IPS-15b (cell line): Measurements from ENCODE around the gene OSBPL10.

Experiments used
- H3K27me3 ChIP-seq: one replicate; pipeline ENCODE4 v1.6.1; 2013; ENCODE audit warnings: low read length; ENCODE audit not compliant: control insufficient read depth, insufficient read depth
- H3K36me3 ChIP-seq: one replicate; pipeline ENCODE4 v1.6.1; 2013; ENCODE audit warnings: low read length; ENCODE audit not compliant: control insufficient read depth, insufficient read depth
- H3K4me1 ChIP-seq: one replicate; pipeline ENCODE4 v1.6.1; 2013; ENCODE audit warnings: mild to moderate bottlenecking, low read length; ENCODE audit not compliant: control insufficient read depth, insufficient read depth
- H3K4me3 ChIP-seq: one replicate; pipeline ENCODE4 v1.5.1; 2013; ENCODE audit warnings: low read depth, low read length
- H3K9ac ChIP-seq: one replicate; pipeline ENCODE4 v1.6.1; 2013; ENCODE audit warnings: low read depth, mild to moderate bottlenecking, low read length
- H3K9me3 ChIP-seq: one replicate; pipeline ENCODE4 v1.6.1; 2013; ENCODE audit warnings: mild to moderate bottlenecking, low read length; ENCODE audit not compliant: control insufficient read depth, insufficient read depth

OSBPL10 gene

GRCh38 chr3:31654998-31655397 lies 326.1 kb downstream of the OSBPL10 start:
- H3K4me3 ChIP-seq: no peak overlapping the region
- H3K27me3 ChIP-seq: no peaks in the 10 kb centered on the region
- H3K36me3 ChIP-seq: no peaks in the 10 kb centered on the region
- peaks cover 4% of the 10 kb centered on the region for H3K9me3 ChIP-seq
- no peaks in the 10 kb centered on the region for H3K4me1 ChIP-seq
- H3K9ac ChIP-seq: no peak overlapping the region

- Histone ChIP-seq H3K4me3 (no peak overlapping the region), H3K9ac (no peak overlapping the region), H3K36me3 (no peaks in the 10 kb centered on the region), H3K9me3 (peaks cover 6% of the 10 kb centered on the region), H3K4me1 (no peaks in the 10 kb centered on the region), H3K27me3 (no peaks in the 10 kb centered on the region)
Measured at GRCh38 chr3:31653464-31653863, 327.6 kb downstream of the OSBPL10 start.

DNA sequence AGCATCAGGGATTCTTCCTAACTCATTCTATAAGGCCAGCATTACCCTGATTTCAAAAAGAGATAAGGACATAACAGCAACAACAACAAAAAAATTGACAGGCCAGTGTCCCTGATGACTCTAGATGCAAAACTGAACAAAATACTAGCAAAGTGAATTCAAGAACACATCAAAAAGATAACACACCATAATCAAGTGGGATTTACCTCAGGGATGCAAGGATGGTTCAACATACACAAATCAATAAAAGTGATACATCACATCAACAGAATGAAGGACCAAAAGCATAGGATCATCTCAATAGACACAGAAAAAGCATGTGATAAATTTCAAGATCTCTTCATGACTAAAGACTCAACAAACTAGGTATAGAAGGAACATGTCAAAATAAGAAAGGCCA lies 328.8 kb downstream of the OSBPL10 start:
- no peak overlapping the region for H3K9ac ChIP-seq
- no peaks in the 10 kb centered on the region for H3K27me3 ChIP-seq
- no peak overlapping the region for H3K4me3 ChIP-seq
- peaks cover 2% of the 10 kb centered on the region for H3K36me3 ChIP-seq
- H3K9me3 ChIP-seq: peaks cover 9% of the 10 kb centered on the region
- no peaks in the 10 kb centered on the region for H3K4me1 ChIP-seq

GRCh38 chr3:31648286-31648968 lies 332.6 kb downstream of the OSBPL10 start:
- H3K9ac ChIP-seq: no peak overlapping the region
- H3K4me3 ChIP-seq: no peak overlapping the region
- no peaks in the 10 kb centered on the region for H3K27me3 ChIP-seq
- peaks cover 9% of the 10 kb centered on the region for H3K9me3 ChIP-seq
- H3K4me1 ChIP-seq: no peaks in the 10 kb centered on the region
- peaks cover 2% of the 10 kb centered on the region for H3K36me3 ChIP-seq

- H3K4me1 ChIP-seq: no peaks in the 10 kb centered on the region
- peaks cover 2% of the 10 kb centered on the region for H3K36me3 ChIP-seq
Measured at GRCh38 chr3:31645256-31645655, 335.8 kb downstream of the OSBPL10 start.

DNA sequence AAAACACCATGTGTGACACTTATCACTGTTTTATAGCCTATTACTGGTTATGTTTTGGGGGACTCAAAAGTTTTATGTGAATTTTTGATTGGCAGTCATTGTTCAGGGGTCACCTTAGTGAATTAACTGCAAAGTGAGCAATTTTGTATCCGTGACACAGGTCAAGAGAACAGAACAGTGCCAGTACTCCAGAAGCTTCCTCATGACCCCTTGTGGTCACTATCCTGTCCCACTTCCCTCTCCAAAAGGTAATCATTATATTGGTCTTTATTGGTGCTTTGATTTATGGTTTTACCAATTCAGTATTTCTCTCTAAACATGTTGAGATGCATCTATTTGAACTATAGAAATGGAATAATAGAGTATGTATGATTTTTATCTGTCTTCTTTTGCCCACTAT lies 341.2 kb downstream of the OSBPL10 start:
- H3K9ac ChIP-seq: no peak overlapping the region
- H3K4me1 ChIP-seq: no peaks in the 10 kb centered on the region
- H3K36me3 ChIP-seq: no peaks in the 10 kb centered on the region
- H3K4me3 ChIP-seq: no peak overlapping the region
- no peaks in the 10 kb centered on the region for H3K27me3 ChIP-seq
- H3K9me3 ChIP-seq: no peaks in the 10 kb centered on the region

More at GRCh38 chr3:31645256-31645655, 335.8 kb downstream of the OSBPL10 start:
- Histone ChIP-seq H3K4me3 (no peak overlapping the region), H3K27me3 (no peaks in the 10 kb centered on the region), H3K9ac (no peak overlapping the region), H3K9me3 (peaks cover 5% of the 10 kb centered on the region)

GRCh38 chr3:31636694-31637442 lies 344.2 kb downstream of the OSBPL10 start:
- no peaks in the 10 kb centered on the region for H3K4me1 ChIP-seq
- no peak overlapping the region for H3K4me3 ChIP-seq
- no peaks in the 10 kb centered on the region for H3K27me3 ChIP-seq
- no peaks in the 10 kb centered on the region for H3K36me3 ChIP-seq
- H3K9ac ChIP-seq: no peak overlapping the region
- no peaks in the 10 kb centered on the region for H3K9me3 ChIP-seq

DNA sequence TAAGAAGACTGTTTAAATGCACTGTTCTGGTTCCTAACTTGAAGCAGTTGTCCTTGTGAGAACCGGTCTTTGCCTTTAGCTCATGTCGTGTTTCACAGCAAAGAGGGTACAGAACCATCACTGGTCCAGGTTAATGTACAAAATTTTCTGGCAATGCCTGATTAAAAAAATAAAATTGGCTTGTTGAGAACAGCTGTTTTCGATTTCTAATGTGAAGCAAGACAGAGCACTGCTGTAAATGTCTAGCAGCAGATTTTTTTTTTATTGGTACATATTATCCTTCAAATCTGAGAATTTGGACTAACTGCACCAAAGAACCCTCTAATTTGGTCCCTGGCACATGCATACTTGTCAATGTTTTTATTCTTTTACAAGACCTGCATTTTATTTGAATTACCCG lies 345.0 kb downstream of the OSBPL10 start:
- H3K9ac ChIP-seq: no peak overlapping the region
- no peaks in the 10 kb centered on the region for H3K36me3 ChIP-seq
- no peaks in the 10 kb centered on the region for H3K27me3 ChIP-seq

DNA sequence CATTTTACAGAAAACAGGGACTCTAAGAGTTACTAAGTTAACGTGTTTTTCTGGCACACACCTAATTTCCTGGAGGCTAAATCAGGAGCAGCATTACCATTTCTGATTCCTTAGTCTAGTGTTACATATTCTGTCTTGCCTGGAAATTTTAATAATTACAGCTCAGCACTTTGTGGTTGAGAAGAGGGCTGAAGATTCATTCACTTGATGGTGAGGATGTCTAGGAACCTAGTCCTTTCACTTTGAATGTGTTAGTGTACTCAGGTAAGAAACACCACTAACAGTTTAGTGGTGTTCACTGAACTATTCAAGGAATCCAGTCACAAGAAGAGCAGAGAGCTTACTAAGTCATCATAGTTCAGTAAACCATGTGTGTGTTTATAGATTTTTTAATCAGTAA lies 345.5 kb downstream of the OSBPL10 start:
- H3K4me1 ChIP-seq: no peaks in the 10 kb centered on the region
- H3K9me3 ChIP-seq: no peaks in the 10 kb centered on the region
- no peak overlapping the region for H3K4me3 ChIP-seq
- H3K27me3 ChIP-seq: no peaks in the 10 kb centered on the region
- no peak overlapping the region for H3K9ac ChIP-seq
- H3K36me3 ChIP-seq: no peaks in the 10 kb centered on the region

More for the DNA sequence above, 345.0 kb downstream of the OSBPL10 start:
- no peaks in the 10 kb centered on the region for H3K9me3 ChIP-seq
- H3K4me3 ChIP-seq: no peak overlapping the region
- H3K4me1 ChIP-seq: no peaks in the 10 kb centered on the region

GRCh38 chr3:31634476-31634875 lies 346.6 kb downstream of the OSBPL10 start:
- no peaks in the 10 kb centered on the region for H3K36me3 ChIP-seq

GRCh38 chr3:31629054-31629453 lies 352.0 kb downstream of the OSBPL10 start:
- Histone ChIP-seq H3K9ac (no peak overlapping the region), H3K4me3 (no peak overlapping the region), H3K9me3 (no peaks in the 10 kb centered on the region), H3K4me1 (peaks cover 13% of the 10 kb centered on the region), H3K27me3 (no peaks in the 10 kb centered on the region), H3K36me3 (no peaks in the 10 kb centered on the region)

More at GRCh38 chr3:31634476-31634875, 346.6 kb downstream of the OSBPL10 start:
- H3K27me3 ChIP-seq: no peaks in the 10 kb centered on the region
- H3K9me3 ChIP-seq: no peaks in the 10 kb centered on the region
- H3K4me3 ChIP-seq: no peak overlapping the region
- H3K4me1 ChIP-seq: no peaks in the 10 kb centered on the region
- H3K9ac ChIP-seq: no peak overlapping the region

- Histone ChIP-seq H3K36me3 (no peaks in the 10 kb centered on the region), H3K4me1 (peaks cover 13% of the 10 kb centered on the region), H3K9ac (no peak overlapping the region), H3K9me3 (no peaks in the 10 kb centered on the region), H3K4me3 (no peak overlapping the region), H3K27me3 (no peaks in the 10 kb centered on the region)
Measured at GRCh38 chr3:31625358-31625757, 355.7 kb downstream of the OSBPL10 start.
